ENCODE data around the gene SLIT1. TPM values are rescaled to one million over a fixed set of nuclear protein-coding genes. Genes with fewer than 3 reads are reported as not detected.

The SLIT1 gene
- total RNA-seq, 1 donor: not detected

DNA sequence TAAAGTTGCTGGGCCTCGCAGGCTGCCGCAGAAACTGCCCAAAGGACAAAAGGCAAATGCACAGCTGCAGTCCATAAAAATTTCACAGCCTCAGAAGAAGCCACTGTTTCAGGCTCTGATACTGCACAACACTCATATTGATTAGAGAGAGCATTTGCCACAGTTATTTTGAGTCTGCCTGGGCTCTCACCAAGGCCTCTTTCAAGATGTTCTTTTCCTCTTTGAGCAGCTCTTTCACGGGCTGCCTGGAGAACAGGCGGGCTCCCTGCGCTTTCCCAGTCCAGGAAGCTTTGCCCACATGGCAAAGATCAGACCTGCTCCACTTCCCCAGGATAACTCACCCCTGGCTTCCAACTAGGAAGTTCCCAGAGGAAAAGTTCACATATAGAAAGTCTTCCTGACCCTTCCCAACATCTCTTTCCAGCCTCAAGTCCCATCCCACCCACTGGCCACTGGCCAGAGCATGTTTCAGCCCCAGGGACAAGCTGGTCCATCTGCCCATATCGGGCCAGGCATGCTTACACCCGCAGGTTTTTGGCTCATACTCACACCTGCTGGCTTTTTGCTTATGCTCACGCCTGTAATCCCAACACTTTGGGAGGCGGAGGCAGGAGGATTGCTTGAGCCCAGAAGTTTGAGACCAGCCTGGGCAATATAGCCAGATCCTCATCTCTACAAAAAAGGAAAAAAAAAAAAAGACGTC is 3.3 kb downstream of the SLIT1 start:
- H3K27me3 ChIP-seq (ENCODE audit: insufficient read depth, low read length): peaks cover 43% of the 10 kb centered on the region
- DNase-seq (ENCODE audit: insufficient read length, low spot score, missing footprints): peak; percentile 35
- TF ChIP-seq CTCF (IDR thresholded peaks at IDR 0.05; ENCODE audit: extremely low read depth, low read depth, low read length): no peak
- no peaks in the 10 kb centered on the region for H3K36me3 ChIP-seq (ENCODE audit: insufficient read depth, low read length)
- H3K4me2 ChIP-seq (ENCODE audit: insufficient read depth, low read length): no peak overlapping the region
- no peaks in the 10 kb centered on the region for H3K9me3 ChIP-seq (ENCODE audit: low read depth, low read length)
- no peaks in the 10 kb centered on the region for H4K20me1 ChIP-seq (ENCODE audit: insufficient read depth, low read length)
- no peak overlapping the region for H3K4me3 ChIP-seq (ENCODE audit: insufficient read depth, low read length)
- H3K79me2 ChIP-seq (ENCODE audit: insufficient read depth, low read length): no peaks in the 10 kb centered on the region
- no peak overlapping the region for H3K27ac ChIP-seq (ENCODE audit: low read depth, low read length)
- H3K4me1 ChIP-seq (ENCODE audit: insufficient read depth, low read length): no peaks in the 10 kb centered on the region
- H2AFZ ChIP-seq (ENCODE audit: low read length): no peak overlapping the region

DNA sequence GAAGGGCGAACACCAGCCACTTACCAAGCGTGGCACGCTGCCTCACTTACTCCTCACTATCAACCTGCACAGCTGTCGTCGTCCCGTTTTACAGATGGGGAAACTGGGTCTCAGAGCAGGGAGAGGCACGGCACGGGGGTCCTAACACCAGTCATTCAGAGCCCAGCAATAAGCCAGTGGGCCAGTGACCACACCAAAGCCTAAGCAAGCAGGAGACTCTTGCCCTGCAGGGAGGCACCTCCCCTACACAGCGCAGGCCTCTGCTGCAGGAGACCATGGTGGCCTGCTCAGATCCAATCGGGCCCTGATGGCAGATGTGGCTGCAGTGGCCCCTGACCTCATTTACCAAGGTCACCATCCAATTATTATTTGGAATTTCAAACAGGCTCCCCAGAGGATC is 4.8 kb downstream of the SLIT1 start:
- TF ChIP-seq CTCF (IDR thresholded peaks at IDR 0.05; ENCODE audit: extremely low read depth, low read depth, low read length): no peak
- Histone ChIP-seq H3K4me1 (ENCODE audit: insufficient read depth, low read length) (no peaks in the 10 kb centered on the region), H2AFZ (ENCODE audit: low read length) (no peak overlapping the region), H4K20me1 (ENCODE audit: insufficient read depth, low read length) (no peaks in the 10 kb centered on the region), H3K4me3 (ENCODE audit: insufficient read depth, low read length) (no peak overlapping the region), H3K27me3 (ENCODE audit: insufficient read depth, low read length) (peaks cover 43% of the 10 kb centered on the region), H3K4me2 (ENCODE audit: insufficient read depth, low read length) (no peak overlapping the region), H3K27ac (ENCODE audit: low read depth, low read length) (no peak overlapping the region), H3K36me3 (ENCODE audit: insufficient read depth, low read length) (no peaks in the 10 kb centered on the region), H3K79me2 (ENCODE audit: insufficient read depth, low read length) (no peaks in the 10 kb centered on the region), H3K9me3 (ENCODE audit: low read depth, low read length) (no peaks in the 10 kb centered on the region)
- peak; percentile 63 for DNase-seq (ENCODE audit: insufficient read length, low spot score, missing footprints)

DNA sequence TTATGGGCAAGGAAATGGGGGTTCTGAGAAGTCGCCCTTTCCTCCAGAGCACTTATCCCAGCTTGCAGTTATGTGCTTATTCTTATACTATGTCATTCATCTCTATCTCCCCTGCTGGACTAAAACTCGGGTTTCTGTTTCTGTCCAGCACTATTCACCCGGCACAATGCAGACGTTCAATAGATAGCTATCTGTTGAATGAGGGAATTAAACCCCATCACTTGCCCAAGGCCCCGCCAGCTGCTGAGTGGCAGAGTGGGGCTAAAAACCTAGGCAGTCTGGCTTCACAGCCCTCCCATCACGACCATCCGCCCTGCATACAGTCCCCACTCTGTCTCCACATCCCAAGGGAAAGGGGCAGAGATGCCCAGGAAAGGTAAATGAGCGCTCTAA is 5.4 kb downstream of the SLIT1 start:
- Histone ChIP-seq H3K4me2 (ENCODE audit: insufficient read depth, low read length) (no peak overlapping the region), H3K36me3 (ENCODE audit: insufficient read depth, low read length) (no peaks in the 10 kb centered on the region), H3K9me3 (ENCODE audit: low read depth, low read length) (no peaks in the 10 kb centered on the region), H3K4me3 (ENCODE audit: insufficient read depth, low read length) (no peak overlapping the region), H3K27ac (ENCODE audit: low read depth, low read length) (no peak overlapping the region), H3K4me1 (ENCODE audit: insufficient read depth, low read length) (no peaks in the 10 kb centered on the region), H4K20me1 (ENCODE audit: insufficient read depth, low read length) (no peaks in the 10 kb centered on the region), H2AFZ (ENCODE audit: low read length) (no peak overlapping the region), H3K27me3 (ENCODE audit: insufficient read depth, low read length) (peaks cover 39% of the 10 kb centered on the region), H3K79me2 (ENCODE audit: insufficient read depth, low read length) (no peaks in the 10 kb centered on the region)
- peak; percentile 39 for DNase-seq (ENCODE audit: insufficient read length, low spot score, missing footprints)
- TF ChIP-seq CTCF (IDR thresholded peaks at IDR 0.05; ENCODE audit: extremely low read depth, low read depth, low read length): no peak

- H3K4me1 ChIP-seq (ENCODE audit: insufficient read depth, low read length): no peaks in the 10 kb centered on the region
- no peak overlapping the region for H3K27ac ChIP-seq (ENCODE audit: low read depth, low read length)
- no peaks in the 10 kb centered on the region for H4K20me1 ChIP-seq (ENCODE audit: insufficient read depth, low read length)
- no peak for TF ChIP-seq CTCF (IDR thresholded peaks at IDR 0.05; ENCODE audit: extremely low read depth, low read depth, low read length)
- peaks cover 34% of the 10 kb centered on the region for H3K27me3 ChIP-seq (ENCODE audit: insufficient read depth, low read length)
- H3K36me3 ChIP-seq (ENCODE audit: insufficient read depth, low read length): no peaks in the 10 kb centered on the region
- no peak overlapping the region for H3K4me2 ChIP-seq (ENCODE audit: insufficient read depth, low read length)
- no peaks in the 10 kb centered on the region for H3K79me2 ChIP-seq (ENCODE audit: insufficient read depth, low read length)
- no peak overlapping the region for H3K4me3 ChIP-seq (ENCODE audit: insufficient read depth, low read length)
- no peaks in the 10 kb centered on the region for H3K9me3 ChIP-seq (ENCODE audit: low read depth, low read length)
- no peak overlapping the region for H2AFZ ChIP-seq (ENCODE audit: low read length)
- DNase-seq (ENCODE audit: insufficient read length, low spot score, missing footprints): peak; percentile 63
These were observed 5.9 kb downstream of the SLIT1 start for GRCh38 chr10:97179731-97180362.

Measured in osteoblast (primary cell).